ENCODE measurements around the gene MAN1C1. TPM values are rescaled to one million over a fixed set of nuclear protein-coding genes. Genes with fewer than 3 reads are reported as not detected.

MAN1C1 gene
- total and polyA plus RNA-seq, 10 of the 15 experiments (the other 5 are each of a cell fraction or from before 2014, with no cell fraction given) = 0.12 to 0.56 (median 0.22) TPM; not detected in 3

GRCh38 chr1:25810341-25811299 is 194.0 kb downstream of the MAN1C1 start (continued):
- TF ChIP-seq SPI1 (IDR thresholded peaks at IDR 0.05; ENCODE audit: borderline replicate concordance, insufficient read depth, low read depth, low read length) = no peak
- TF ChIP-seq SMC3 (IDR thresholded peaks at IDR 0.05; ENCODE audit: borderline replicate concordance, low read length) = peak; percentile 84
- 0 out of 2 replicates have a peak, but pooled peaks have one; percentile 22 for TF ChIP-seq RB1 (IDR thresholded peaks at IDR 0.05; ENCODE audit: borderline replicate concordance)
- TF ChIP-seq IRF4 (IDR thresholded peaks at IDR 0.05; ENCODE audit: low read depth, low read length) = no peak
- no peak for TF ChIP-seq DPF2 (IDR thresholded peaks at IDR 0.05)
- TF ChIP-seq KLF5 (IDR thresholded peaks at IDR 0.05; ENCODE audit: partially characterized antibody) = peak; percentile 26
- 0 out of 2 replicates have a peak, but pooled peaks have one; percentile 54 for TF ChIP-seq YY1 (IDR thresholded peaks at IDR 0.05; ENCODE audit: low read depth, low read length)
- no peak for TF ChIP-seq CREB1 (IDR thresholded peaks at IDR 0.05; ENCODE audit: low read depth)
- TF ChIP-seq LARP7 (IDR thresholded peaks at IDR 0.05) = peak; percentile 54; the same call in 1 of the 2 replicates
- TF ChIP-seq MXI1 (IDR thresholded peaks at IDR 0.05; ENCODE audit: low read depth, low read length) = no peak
- peak; percentile 54; the same call in 1 of the 2 replicates for TF ChIP-seq HDGF (IDR thresholded peaks at IDR 0.05)
- TF ChIP-seq IRF5 (IDR thresholded peaks at IDR 0.05; ENCODE audit: borderline replicate concordance) = no peak

Data from GM12878 (cell line).